A549 (cell line): ENCODE data around the gene ZNF841. TPM values are rescaled to one million over a fixed set of nuclear protein-coding genes. Genes with fewer than 3 reads are reported as not detected.
"Not testable (repeated sequence)": the region's sequence is repeated elsewhere in the genome, so short reads cannot be mapped to it uniquely, and the experiment has no call there.

Experiments used
- ATAC-seq, 2 experiments: fragments of 200-7000 bp in 1 of 2; fragments of >200 bp in 1 of 2; cut with Nextera tagmentation in 1 of 2; cut with Tn5 transposase in 1 of 2; 3 replicates each; pipeline versions ENCODE4 v1.8.0 to v1.9.1; 2018 to 2020; ENCODE audit warnings: mild to moderate bottlenecking in 1 of 2, moderate library complexity in 1 of 2
- CTCF ChIA-PET: fragments of 300-600 bp; sonication (Branson Sonifier 250); formaldehyde crosslinking; extraction: SDS; loops from one replicate; lab custom pipeline; 2021; ENCODE audit warnings: antibody characterized with exemption, inconsistent platforms; lab: Yijun Ruan, JAX
- POLR2A ChIA-PET: fragments of 350-600 bp; formaldehyde crosslinking; extraction: SDS; loops from one replicate; lab custom pipeline; 2021; ENCODE audit warnings: antibody characterized with exemption, inconsistent platforms; lab: Yijun Ruan, JAX
- DNase-seq, 2 experiments: peaks; one replicate each; pipeline versions ENCODE4 v3.0.0 to v3.0.0-alpha.2; 2011 to 2016; ENCODE audit warnings: low read depth in 1 of 2, low spot score in 1 of 2
- FAIRE-seq: peaks from 2 replicates; lab custom pipeline; 2011; peaks lifted over from hg19 to GRCh38; lab: Jason Lieb, UNC
- H3K27ac ChIP-seq, 2 experiments: fragments of >200 bp; sonication (Bioruptor Twin); formaldehyde crosslinking; 3 replicates each; pipeline ENCODE4 v1.5.1; 2016 to 2017
- H3K4me1 ChIP-seq: fragments of >200 bp; sonication (Bioruptor Twin); formaldehyde crosslinking; 3 replicates; pipeline ENCODE4 v1.6.1; 2016
- H3K4me2 ChIP-seq: fragments of >200 bp; sonication (Bioruptor Twin); formaldehyde crosslinking; 3 replicates; pipeline ENCODE4 v1.6.1; 2016
- H3K4me3 ChIP-seq: fragments of >200 bp; sonication (Bioruptor Twin); formaldehyde crosslinking; 3 replicates; pipeline ENCODE4 v1.5.1; 2016
- H3K9me3 ChIP-seq: fragments of >200 bp; sonication (Bioruptor Twin); formaldehyde crosslinking; 3 replicates; pipeline ENCODE4 v1.6.1; 2016
- CBX2 ChIP-seq: fragments of 200-600 bp; sonication (generic); IDR thresholded peaks from 2 replicates; pipeline ENCODE4 v1.6.1; 2016; ENCODE audit warnings: low read depth, mild to moderate bottlenecking, borderline replicate concordance
- CEBPB ChIP-seq, 2 experiments: fragments of >200 bp in 1 of 2; sonication (Bioruptor Twin) in 1 of 2; formaldehyde crosslinking in 1 of 2; IDR thresholded peaks; 2 replicates each; pipeline ENCODE4 v1.6.1; 2012 to 2016
- EHF ChIP-seq: fragments of 250-450 bp; sonication (Bioruptor Pico); IDR thresholded peaks from 2 replicates; pipeline ENCODE4 v1.5.0; 2020; ENCODE audit warnings: mild to moderate bottlenecking
- ELK1 ChIP-seq: fragments of 150-350 bp; IDR thresholded peaks from 2 replicates; pipeline ENCODE4 v1.6.1; 2014; ENCODE audit warnings: low read depth, mild to moderate bottlenecking, low read length
- EP300 ChIP-seq, 2 experiments: fragments of >200 bp; sonication (Bioruptor Twin); formaldehyde crosslinking; IDR thresholded peaks; 2 replicates in 1 of 2; 3 replicates in 1 of 2; pipeline ENCODE4 v1.6.1; 2016 to 2017
- ESRRA ChIP-seq: fragments of 150-350 bp; IDR thresholded peaks from 2 replicates; pipeline ENCODE4 v1.6.1; 2014; ENCODE audit warnings: mild to moderate bottlenecking, low read length, borderline replicate concordance
- GATA3 ChIP-seq: IDR thresholded peaks from 2 replicates; pipeline ENCODE4 v1.6.1; 2012; ENCODE audit warnings: borderline replicate concordance
- HDAC2 ChIP-seq: fragments of 200-600 bp; sonication (generic); IDR thresholded peaks from 2 replicates; pipeline ENCODE4 v1.6.1; 2016
- JUN ChIP-seq, 2 experiments: fragments of >200 bp; sonication (Bioruptor Twin); formaldehyde crosslinking; IDR thresholded peaks; 2 replicates in 1 of 2; 3 replicates in 1 of 2; pipeline ENCODE4 v1.6.1; 2016 to 2017
- JUNB ChIP-seq: fragments of >200 bp; sonication (Bioruptor Twin); formaldehyde crosslinking; IDR thresholded peaks from 2 replicates; pipeline ENCODE4 v1.6.1; 2016
- MAZ ChIP-seq: fragments of 150-350 bp; IDR thresholded peaks from 2 replicates; pipeline ENCODE4 v1.6.1; 2014; ENCODE audit warnings: antibody characterized with exemption, low read depth, low read length, borderline replicate concordance
- MYC ChIP-seq: IDR thresholded peaks from 2 replicates; pipeline ENCODE4 v1.6.1; 2012; ENCODE audit warnings: mild to moderate bottlenecking, inconsistent platforms, low read length, improper control_type of control experiment, borderline replicate concordance
- NFE2L2 ChIP-seq: fragments of 150-350 bp; conservative IDR thresholded peaks from 2 replicates; pipeline ENCODE4 v1.6.1; 2014; ENCODE audit warnings: low read length
- POLR2A ChIP-seq: IDR thresholded peaks from 2 replicates; pipeline ENCODE4 v1.6.1; 2012; ENCODE audit warnings: mild to moderate bottlenecking, low read length
- RCOR1 ChIP-seq: fragments of 150-350 bp; IDR thresholded peaks from 2 replicates; pipeline ENCODE4 v1.6.1; 2014; ENCODE audit warnings: antibody characterized with exemption, low read length, low read depth
- RNF2 ChIP-seq: fragments of 200-600 bp; sonication (generic); IDR thresholded peaks from 2 replicates; pipeline ENCODE4 v1.6.1; 2016; ENCODE audit warnings: low read depth, mild to moderate bottlenecking, antibody characterized with exemption, moderate library complexity, borderline replicate concordance
- SREBF2 ChIP-seq: fragments of 450-650 bp; IDR thresholded peaks from 2 replicates; pipeline ENCODE4 v1.6.1; 2014; ENCODE audit warnings: mild to moderate bottlenecking, moderate library complexity
- ZNF302 ChIP-seq: fragments of 250-450 bp; sonication (Bioruptor Pico); IDR thresholded peaks from 2 replicates; pipeline ENCODE4 v1.9.0; 2021; ENCODE audit warnings: inconsistent platforms, mild to moderate bottlenecking, moderate library complexity
- WGBS: methylation state at CpG from one replicate; pipeline ENCODE4 v1.1.6; 2017; ENCODE audit errors: missing lambda C conversion rate; 5-methylcytosine and 5-hydroxymethylcytosine counted together
- polyA plus RNA-seq, 4 experiments: library from polyadenylated mRNA; depleted of rRNA in 3 of 4; stranded (reverse); fragments of >200 nt; fragmentation: RNase III in 1 of 4; extraction: RNeasy Plus Mini Kit Qiagen cat#74134 plus additional on column Dnase treatment in 1 of 4; gene quantifications; 2 replicates in 3 of 4; 3 replicates in 1 of 4; pipeline ENCODE4 v1.2.3, GENCODE V29; 2011 to 2017
- TF ChIP-seq, protein P1 (sequence below): IDR thresholded peaks from 2 replicates; pipeline ENCODE4 v1.6.1; 2012; ENCODE audit warnings: low read depth, borderline replicate concordance
- TF ChIP-seq, protein P2 (sequence below): fragments of 200-600 bp; sonication (generic); IDR thresholded peaks from 2 replicates; pipeline ENCODE4 v1.6.1; 2016; ENCODE audit warnings: antibody characterized with exemption, mild to moderate bottlenecking, moderate library complexity
- TF ChIP-seq, protein P3 (sequence below): fragments of 250-450 bp; sonication (Bioruptor Pico); IDR thresholded peaks from 2 replicates; pipeline ENCODE4 v1.5.0; 2020; ENCODE audit warnings: low read depth, mild to moderate bottlenecking, moderate library complexity
- TF ChIP-seq, protein P4 (sequence below): IDR thresholded peaks from 2 replicates; pipeline ENCODE4 v1.6.1; 2012

Gene ZNF841
- polyA plus RNA-seq, 2 of the 4 experiments (the other 2 are of a cell fraction), result 2.2 to 4.9 TPM

DNA sequence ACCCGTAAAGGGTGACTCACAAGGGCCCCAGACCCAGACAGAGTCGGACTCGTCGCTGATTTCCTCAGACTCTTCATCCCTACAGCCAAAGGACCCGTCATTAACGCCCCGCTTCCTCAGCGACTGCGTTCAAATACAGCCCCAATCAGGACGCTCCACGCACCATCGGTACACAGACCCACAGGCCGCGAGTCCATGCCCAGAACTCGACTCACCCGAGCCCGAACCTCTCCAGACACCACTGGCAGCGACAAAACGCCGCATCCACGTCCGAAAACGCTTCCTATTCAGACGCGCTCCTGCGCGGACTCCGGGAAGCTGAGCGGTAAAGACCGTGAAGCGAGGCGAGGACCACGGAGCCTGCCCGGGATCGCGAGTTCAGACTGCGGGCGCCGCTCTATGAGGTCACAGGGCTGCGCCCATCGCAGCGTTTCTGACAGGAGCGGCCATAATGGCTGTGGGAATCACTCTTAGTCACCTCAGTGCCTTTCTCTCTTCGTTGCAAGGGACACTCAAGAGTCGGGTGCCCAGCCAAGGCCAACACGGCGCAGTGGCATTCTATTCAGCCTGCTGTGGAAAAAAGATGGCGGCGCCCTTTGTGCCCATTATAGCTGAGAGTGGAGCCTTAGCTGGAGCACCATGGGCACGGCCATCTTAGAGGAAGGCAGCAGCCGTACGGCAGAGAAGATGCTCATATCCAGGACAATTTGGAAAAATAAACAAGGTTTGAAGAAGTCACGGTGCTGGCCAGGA lies 67.4 kb downstream of the ZNF841 start, which contains the start of gene ZNF614 (continued):
- TF ChIP-seq, protein P1, sequence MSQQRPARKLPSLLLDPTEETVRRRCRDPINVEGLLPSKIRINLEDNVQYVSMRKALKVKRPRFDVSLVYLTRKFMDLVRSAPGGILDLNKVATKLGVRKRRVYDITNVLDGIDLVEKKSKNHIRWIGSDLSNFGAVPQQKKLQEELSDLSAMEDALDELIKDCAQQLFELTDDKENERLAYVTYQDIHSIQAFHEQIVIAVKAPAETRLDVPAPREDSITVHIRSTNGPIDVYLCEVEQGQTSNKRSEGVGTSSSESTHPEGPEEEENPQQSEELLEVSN, result peak; percentile 91
- TF ChIP-seq SREBF2 (no peak), MYC (no peak; the same call in 1 of the 2 replicates), CEBPB (IDR thresholded peaks at IDR 0.05) (no peak), ELK1 (no peak), NFE2L2 (no peak), ZNF302 (no peak), GATA3 (peak; percentile 36; the same call in 1 of the 2 replicates), MAZ (no peak), EP300 (IDR thresholded peaks at IDR 0.05) (no peak), JUN (IDR thresholded peaks at IDR 0.05) (peak in 1 of 2 experiments; percentile 80; a peak in 2 of 5 replicates), JUNB (no peak), RNF2 (no peak), HDAC2 (no peak), POLR2A (peak; percentile 62), ESRRA (no peak), CBX2 (no peak), RCOR1 (no peak), EHF (CRISPR knock-in tag) (no peak)
- TF ChIP-seq, protein P2, sequence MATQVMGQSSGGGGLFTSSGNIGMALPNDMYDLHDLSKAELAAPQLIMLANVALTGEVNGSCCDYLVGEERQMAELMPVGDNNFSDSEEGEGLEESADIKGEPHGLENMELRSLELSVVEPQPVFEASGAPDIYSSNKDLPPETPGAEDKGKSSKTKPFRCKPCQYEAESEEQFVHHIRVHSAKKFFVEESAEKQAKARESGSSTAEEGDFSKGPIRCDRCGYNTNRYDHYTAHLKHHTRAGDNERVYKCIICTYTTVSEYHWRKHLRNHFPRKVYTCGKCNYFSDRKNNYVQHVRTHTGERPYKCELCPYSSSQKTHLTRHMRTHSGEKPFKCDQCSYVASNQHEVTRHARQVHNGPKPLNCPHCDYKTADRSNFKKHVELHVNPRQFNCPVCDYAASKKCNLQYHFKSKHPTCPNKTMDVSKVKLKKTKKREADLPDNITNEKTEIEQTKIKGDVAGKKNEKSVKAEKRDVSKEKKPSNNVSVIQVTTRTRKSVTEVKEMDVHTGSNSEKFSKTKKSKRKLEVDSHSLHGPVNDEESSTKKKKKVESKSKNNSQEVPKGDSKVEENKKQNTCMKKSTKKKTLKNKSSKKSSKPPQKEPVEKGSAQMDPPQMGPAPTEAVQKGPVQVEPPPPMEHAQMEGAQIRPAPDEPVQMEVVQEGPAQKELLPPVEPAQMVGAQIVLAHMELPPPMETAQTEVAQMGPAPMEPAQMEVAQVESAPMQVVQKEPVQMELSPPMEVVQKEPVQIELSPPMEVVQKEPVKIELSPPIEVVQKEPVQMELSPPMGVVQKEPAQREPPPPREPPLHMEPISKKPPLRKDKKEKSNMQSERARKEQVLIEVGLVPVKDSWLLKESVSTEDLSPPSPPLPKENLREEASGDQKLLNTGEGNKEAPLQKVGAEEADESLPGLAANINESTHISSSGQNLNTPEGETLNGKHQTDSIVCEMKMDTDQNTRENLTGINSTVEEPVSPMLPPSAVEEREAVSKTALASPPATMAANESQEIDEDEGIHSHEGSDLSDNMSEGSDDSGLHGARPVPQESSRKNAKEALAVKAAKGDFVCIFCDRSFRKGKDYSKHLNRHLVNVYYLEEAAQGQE, result peak; percentile 81
- TF ChIP-seq, protein P3, sequence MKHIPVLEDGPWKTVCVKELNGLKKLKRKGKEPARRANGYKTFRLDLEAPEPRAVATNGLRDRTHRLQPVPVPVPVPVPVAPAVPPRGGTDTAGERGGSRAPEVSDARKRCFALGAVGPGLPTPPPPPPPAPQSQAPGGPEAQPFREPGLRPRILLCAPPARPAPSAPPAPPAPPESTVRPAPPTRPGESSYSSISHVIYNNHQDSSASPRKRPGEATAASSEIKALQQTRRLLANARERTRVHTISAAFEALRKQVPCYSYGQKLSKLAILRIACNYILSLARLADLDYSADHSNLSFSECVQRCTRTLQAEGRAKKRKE (CRISPR knock-in tag), result no peak
- TF ChIP-seq, protein P4, sequence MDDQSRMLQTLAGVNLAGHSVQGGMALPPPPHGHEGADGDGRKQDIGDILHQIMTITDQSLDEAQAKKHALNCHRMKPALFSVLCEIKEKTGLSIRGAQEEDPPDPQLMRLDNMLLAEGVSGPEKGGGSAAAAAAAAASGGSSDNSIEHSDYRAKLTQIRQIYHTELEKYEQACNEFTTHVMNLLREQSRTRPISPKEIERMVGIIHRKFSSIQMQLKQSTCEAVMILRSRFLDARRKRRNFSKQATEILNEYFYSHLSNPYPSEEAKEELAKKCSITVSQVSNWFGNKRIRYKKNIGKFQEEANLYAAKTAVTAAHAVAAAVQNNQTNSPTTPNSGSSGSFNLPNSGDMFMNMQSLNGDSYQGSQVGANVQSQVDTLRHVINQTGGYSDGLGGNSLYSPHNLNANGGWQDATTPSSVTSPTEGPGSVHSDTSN, result no peak

GRCh38 chr19:52026255-52026990 lies 69.1 kb downstream of the ZNF841 start:
- not testable (repeated sequence) for FAIRE-seq

DNA sequence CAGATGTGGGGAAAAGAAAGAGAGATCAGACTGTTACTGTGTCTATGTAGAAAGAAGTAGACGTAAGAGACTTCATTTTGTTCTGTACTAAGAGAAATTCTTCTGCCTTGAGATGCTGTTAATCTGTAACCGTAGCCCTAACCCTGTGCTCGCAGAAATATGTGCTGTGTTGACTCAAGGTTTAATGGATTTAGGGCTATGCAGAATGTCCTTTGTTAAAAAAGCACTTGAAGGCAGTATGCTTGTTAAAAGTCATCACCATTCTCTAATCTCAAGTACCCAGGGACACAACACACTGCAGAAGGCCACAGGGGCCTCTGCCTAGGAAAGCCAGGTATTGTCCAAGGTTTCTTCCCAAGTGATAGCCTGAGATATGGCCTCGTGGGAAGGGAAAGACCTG lies 71.1 kb downstream of the ZNF841 start:
- H3K9me3 ChIP-seq, result peaks cover 86% of the 10 kb centered on the region
- WGBS, result 90% methylated on average over 4 of the region's 4 CpGs
- CTCF ChIA-PET, POLR2A ChIA-PET, DNase-seq, H3K4me1 ChIP-seq, ATAC-seq, FAIRE-seq, H3K4me3 ChIP-seq, H3K27ac ChIP-seq, H3K4me2 ChIP-seq: not testable (repeated sequence)

More at GRCh38 chr19:52026255-52026990, 69.1 kb downstream of the ZNF841 start:
- H3K4me2 ChIP-seq, H3K4me1 ChIP-seq, ATAC-seq, POLR2A ChIA-PET, DNase-seq, H3K4me3 ChIP-seq, CTCF ChIA-PET, H3K27ac ChIP-seq: not testable (repeated sequence)
- H3K9me3 ChIP-seq, result peaks cover 89% of the 10 kb centered on the region
- 85% methylated on average over 15 of the region's 15 CpGs for WGBS
